OCI-LY1 (cell line): ENCODE data around the gene TIMP3.

Source experiments
- H2AFZ ChIP-seq: fragments of 200-600 bp; sonication (generic), shearing (Covaris generic); 2 replicates; pipeline ENCODE4 v1.6.0; 2014; ENCODE audit warnings: antibody characterized with exemption, mild to moderate bottlenecking, low read length
- H3F3A ChIP-seq: fragments of 200-600 bp; sonication (generic), shearing (Covaris generic); 2 replicates; pipeline ENCODE4 v1.6.0; 2014; ENCODE audit warnings: mild to moderate bottlenecking, antibody characterized with exemption, low read length, moderate library complexity; ENCODE audit not compliant: insufficient read depth
- H3K27ac ChIP-seq: fragments of 200-600 bp; sonication (generic); 2 replicates; pipeline ENCODE4 v1.5.1; 2014; ENCODE audit warnings: low read length, mixed run types, mild to moderate bottlenecking, low read depth; ENCODE audit not compliant: poor library complexity, severe bottlenecking
- H3K27me3 ChIP-seq: fragments of 200-600 bp; sonication (generic); 2 replicates; pipeline ENCODE4 v1.6.0; 2014; ENCODE audit warnings: antibody characterized with exemption, mild to moderate bottlenecking, low read length, moderate library complexity; ENCODE audit not compliant: insufficient read depth
- H3K36me3 ChIP-seq: fragments of 200-600 bp; sonication (generic); 2 replicates; pipeline ENCODE4 v1.6.1; 2014; ENCODE audit warnings: mild to moderate bottlenecking, antibody characterized with exemption, low read length, moderate library complexity, mixed read lengths; ENCODE audit not compliant: insufficient read depth
- H3K4me1 ChIP-seq: fragments of 200-600 bp; sonication (generic); 2 replicates; pipeline ENCODE4 v1.5.1; 2014; ENCODE audit warnings: mild to moderate bottlenecking, low read length, moderate library complexity; ENCODE audit not compliant: insufficient read depth, severe bottlenecking
- H3K4me2 ChIP-seq: fragments of 200-600 bp; sonication (generic), shearing (Covaris generic); 2 replicates; pipeline ENCODE4 v1.6.1; 2014; ENCODE audit warnings: low read length
- H3K4me3 ChIP-seq: fragments of 200-600 bp; sonication (generic); 2 replicates; pipeline ENCODE4 v1.5.1; 2014; ENCODE audit warnings: low read length, low read depth, mild to moderate bottlenecking, mixed read lengths; ENCODE audit not compliant: poor library complexity, severe bottlenecking
- H3K79me2 ChIP-seq: fragments of 200-600 bp; shearing (Covaris generic); 2 replicates; pipeline ENCODE4 v1.6.1; 2016; ENCODE audit warnings: mixed run types, low read length, mixed read lengths; ENCODE audit not compliant: insufficient read depth
- H3K9ac ChIP-seq: fragments of 200-600 bp; sonication (generic), shearing (Covaris generic); 2 replicates; pipeline ENCODE4 v1.6.1; 2014; ENCODE audit warnings: mild to moderate bottlenecking, low read length, mixed read lengths
- H3K9me2 ChIP-seq: fragments of 200-600 bp; sonication (generic), shearing (Covaris generic); 2 replicates; pipeline ENCODE4 v1.6.1; 2014; ENCODE audit warnings: low read depth, mild to moderate bottlenecking, low read length, mixed read lengths
- H3K9me3 ChIP-seq: fragments of 200-600 bp; shearing (Covaris generic); 2 replicates; pipeline ENCODE4 v1.6.1; 2014; ENCODE audit warnings: low read length, mixed read lengths
- H4K20me1 ChIP-seq: fragments of 200-600 bp; sonication (generic), shearing (Covaris generic); 2 replicates; pipeline ENCODE4 v1.6.0; 2016; ENCODE audit warnings: mild to moderate bottlenecking, low read length; ENCODE audit not compliant: insufficient read depth
- CTCF ChIP-seq: fragments of 200-600 bp; sonication (generic), shearing (Covaris generic); IDR thresholded peaks from 2 replicates; pipeline ENCODE4 v1.5.1; 2017; ENCODE audit warnings: mild to moderate bottlenecking, antibody characterized with exemption, low read length, moderate library complexity, mixed read lengths
- EZH2 ChIP-seq: fragments of 200-600 bp; sonication (generic), shearing (Covaris generic); IDR thresholded peaks from 2 replicates; pipeline ENCODE4 v1.8.0; 2017; ENCODE audit warnings: borderline replicate concordance, mixed run types, mild to moderate bottlenecking, antibody characterized with exemption, low read length, moderate library complexity, mixed read lengths

The TIMP3 gene

GRCh38 chr22:32781695-32782094 is 19.8 kb upstream of the TIMP3 start:
- H2AFZ ChIP-seq = no peak overlapping the region
- H3K79me2 ChIP-seq = no peaks in the 10 kb centered on the region
- H3F3A ChIP-seq = no peaks in the 10 kb centered on the region
- H3K9me3 ChIP-seq = no peaks in the 10 kb centered on the region
- H3K4me3 ChIP-seq = no peak overlapping the region
- H3K27me3 ChIP-seq = peaks cover 3% of the 10 kb centered on the region; the same call in 1 of the 2 replicates
- no peak overlapping the region for H3K9ac ChIP-seq
- no peak overlapping the region for H3K4me2 ChIP-seq
- H3K27ac ChIP-seq = no peak overlapping the region
- H4K20me1 ChIP-seq = no peaks in the 10 kb centered on the region
- TF ChIP-seq CTCF (no peak), EZH2 (no peak)
- no peaks in the 10 kb centered on the region for H3K9me2 ChIP-seq
- H3K36me3 ChIP-seq = no peaks in the 10 kb centered on the region
- no peaks in the 10 kb centered on the region for H3K4me1 ChIP-seq

GRCh38 chr22:32785321-32786026 is 16.0 kb upstream of the TIMP3 start:
- H3K4me1 ChIP-seq = no peaks in the 10 kb centered on the region
- H3K27ac ChIP-seq = no peak overlapping the region
- no peaks in the 10 kb centered on the region for H3K9me3 ChIP-seq
- H3K27me3 ChIP-seq = peaks cover 3% of the 10 kb centered on the region; the same call in 1 of the 2 replicates
- no peak overlapping the region for H3K9ac ChIP-seq
- no peak overlapping the region for H3K4me2 ChIP-seq
- H3K9me2 ChIP-seq = no peaks in the 10 kb centered on the region
- no peak overlapping the region for H2AFZ ChIP-seq
- H4K20me1 ChIP-seq = no peaks in the 10 kb centered on the region
- TF ChIP-seq EZH2 (no peak), CTCF (no peak)
- H3F3A ChIP-seq = no peaks in the 10 kb centered on the region
- no peaks in the 10 kb centered on the region for H3K79me2 ChIP-seq
- no peaks in the 10 kb centered on the region for H3K36me3 ChIP-seq
- H3K4me3 ChIP-seq = no peak overlapping the region

- no peaks in the 10 kb centered on the region for H3F3A ChIP-seq
- H3K36me3 ChIP-seq = no peaks in the 10 kb centered on the region
- no peak overlapping the region for H3K4me3 ChIP-seq
- no peaks in the 10 kb centered on the region for H4K20me1 ChIP-seq
- H2AFZ ChIP-seq = no peak overlapping the region
- H3K27me3 ChIP-seq = peaks cover 3% of the 10 kb centered on the region; the same call in 1 of the 2 replicates
- no peaks in the 10 kb centered on the region for H3K9me3 ChIP-seq
- no peaks in the 10 kb centered on the region for H3K79me2 ChIP-seq
- TF ChIP-seq CTCF = no peak
- H3K27ac ChIP-seq = no peak overlapping the region
- H3K9me2 ChIP-seq = no peaks in the 10 kb centered on the region
- H3K9ac ChIP-seq = no peak overlapping the region
- H3K4me1 ChIP-seq = no peaks in the 10 kb centered on the region
- H3K4me2 ChIP-seq = no peak overlapping the region
These were observed 15.5 kb upstream of the TIMP3 start for GRCh38 chr22:32786027-32786418.
